CD8-positive, alpha-beta memory T cell (primary cell): Measurements from ENCODE around the gene B4GALNT2. TPM values are rescaled to one million over a fixed set of nuclear protein-coding genes. Genes with fewer than 3 reads are reported as not detected.
"Not testable (repeated sequence)": the region's sequence is repeated elsewhere in the genome, so short reads cannot be mapped to it uniquely, and the experiment has no call there.

Experiments used
- CTCF ChIA-PET: fragments of 350-600 bp; sonication (Branson Sonifier 250); formaldehyde crosslinking; loops from one replicate; lab custom pipeline; 2021; ENCODE audit warnings: antibody characterized with exemption; lab: Charles Lee
- POLR2A ChIA-PET: fragments of 350-600 bp; sonication (Branson Sonifier 250); formaldehyde crosslinking; loops from one replicate; lab custom pipeline; 2021; ENCODE audit warnings: antibody characterized with exemption; lab: Charles Lee
- DNase-seq, 5 donors: peaks; one replicate each; pipeline versions ENCODE4 v3.0.0 to v3.0.0-alpha.2; 2020 to 2022; ENCODE audit warnings: mixed read lengths in 1 of 5
- H3K27ac ChIP-seq: one replicate; pipeline ENCODE4 v1.7.0; 2013; ENCODE audit warnings: low read depth, mild to moderate bottlenecking, low read length, moderate library complexity
- H3K27me3 ChIP-seq: 2 replicates; pipeline ENCODE4 v1.7.0; 2013; ENCODE audit warnings: low read length, mild to moderate bottlenecking; ENCODE audit not compliant: insufficient read depth, poor library complexity, severe bottlenecking
- H3K36me3 ChIP-seq: 2 replicates; pipeline ENCODE4 v1.7.0; 2013; ENCODE audit warnings: mild to moderate bottlenecking, low read length, moderate library complexity; ENCODE audit not compliant: insufficient read depth
- H3K4me1 ChIP-seq: 2 replicates; pipeline ENCODE4 v1.7.0; 2013; ENCODE audit warnings: mild to moderate bottlenecking, low read length, moderate library complexity; ENCODE audit not compliant: insufficient read depth
- H3K4me3 ChIP-seq: 2 replicates; pipeline ENCODE4 v1.7.0; 2013; ENCODE audit warnings: mild to moderate bottlenecking, low read length
- H3K9me3 ChIP-seq: 2 replicates; pipeline ENCODE4 v1.7.0; 2013; ENCODE audit warnings: mild to moderate bottlenecking, low read length
- H3K27ac Mint-ChIP-seq, 8 donors: one replicate each; pipeline ENCODE4 v1.8.0; 2020 to 2021; ENCODE audit warnings: mixed read lengths in 8 of 8, mild to moderate bottlenecking in 6 of 8, inconsistent platforms in 3 of 8, moderate library complexity in 3 of 8
- H3K27me3 Mint-ChIP-seq, 2 donors: one replicate each; pipeline ENCODE4 v1.8.0; 2020 to 2021; ENCODE audit warnings: mixed read lengths in 2 of 2, mild to moderate bottlenecking in 1 of 2, moderate library complexity in 1 of 2
- H3K36me3 Mint-ChIP-seq, 3 donors: one replicate each; pipeline ENCODE4 v1.8.0; 2020 to 2021; ENCODE audit warnings: mixed read lengths in 3 of 3, inconsistent platforms in 1 of 3, mild to moderate bottlenecking in 1 of 3
- H3K4me1 Mint-ChIP-seq, 3 donors: one replicate each; pipeline ENCODE4 v1.8.0; 2020 to 2021; ENCODE audit warnings: mixed read lengths in 3 of 3, inconsistent platforms in 1 of 3, mild to moderate bottlenecking in 1 of 3
- H3K4me3 Mint-ChIP-seq, 7 donors: one replicate each; pipeline ENCODE4 v1.8.0; 2020 to 2021; ENCODE audit warnings: mixed read lengths in 7 of 7, mild to moderate bottlenecking in 6 of 7, moderate library complexity in 4 of 7, inconsistent platforms in 2 of 7
- H3K9me3 Mint-ChIP-seq, 5 donors: one replicate each; pipeline ENCODE4 v1.8.0; 2020 to 2022; ENCODE audit warnings: mixed read lengths in 5 of 5, mild to moderate bottlenecking in 3 of 5, moderate library complexity in 2 of 5, inconsistent platforms in 1 of 5
- polyA plus RNA-seq: library from polyadenylated mRNA; unstranded; fragments of 300-500 nt; fragmentation: Illumina TruSeq; gene quantifications from one replicate; pipeline ENCODE4 v1.2.3, GENCODE V29; 2021
- total RNA-seq, 2 experiments: library from RNA; stranded (reverse); gene quantifications; one replicate each; pipeline ENCODE4 v1.2.3, GENCODE V29; 2021

Gene B4GALNT2
- total and polyA plus RNA-seq, 3 experiments from 2014 or later, result not detected

DNA sequence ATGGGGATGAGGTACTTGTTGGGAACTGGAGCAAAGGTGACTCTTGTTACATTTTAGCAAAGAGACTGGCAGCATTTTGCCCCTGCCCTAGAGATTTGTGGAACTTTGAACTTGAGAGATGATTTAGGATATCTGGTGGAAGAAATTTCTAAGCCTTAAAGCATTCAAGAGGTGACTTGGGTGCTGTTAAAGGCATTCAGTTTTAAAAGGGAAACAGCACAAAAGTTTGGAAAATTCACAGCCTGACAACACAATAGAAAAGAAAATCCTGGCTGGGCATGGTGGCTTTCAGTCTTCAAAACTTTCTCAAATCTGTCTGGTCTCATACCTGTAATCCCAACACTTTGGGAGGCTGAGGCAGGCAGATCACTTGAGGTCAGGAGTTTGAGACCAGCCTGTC lies 52.0 kb downstream of the B4GALNT2 start:
- Mint-ChIP-seq H3K9me3 (peaks cover 0 to 11% (median 7%) of the 10 kb centered on the region in 5 donors), H3K36me3 (peaks cover 0 to 14% (median 0%) of the 10 kb centered on the region in 3 donors), H3K4me3 (peak overlapping the region in 1 of 7 donors; percentile 20)
- H3K36me3 ChIP-seq, DNase-seq, H3K27ac Mint-ChIP-seq, H3K27ac ChIP-seq, H3K4me1 ChIP-seq, H3K4me1 Mint-ChIP-seq, H3K4me3 ChIP-seq, H3K27me3 ChIP-seq, H3K27me3 Mint-ChIP-seq, POLR2A ChIA-PET, H3K9me3 ChIP-seq: not testable (repeated sequence)
- CTCF ChIA-PET, result interaction anchor here (1.7 to 7.5 kb wide), 2 partner anchors 7 to 43 kb away, joined by 8 to 150 read pairs; partner anchors contain the start of gene PHOSPHO1

GRCh38 chr17:49185381-49185780 lies 52.8 kb downstream of the B4GALNT2 start:
- H3K4me3 ChIP-seq, H3K27ac Mint-ChIP-seq, H3K4me1 ChIP-seq, H3K36me3 ChIP-seq, H3K4me1 Mint-ChIP-seq, H3K9me3 ChIP-seq, H3K27ac ChIP-seq, H3K27me3 ChIP-seq, H3K4me3 Mint-ChIP-seq, H3K27me3 Mint-ChIP-seq, DNase-seq, POLR2A ChIA-PET: not testable (repeated sequence)
- Mint-ChIP-seq H3K9me3 (peaks cover 0 to 11% (median 7%) of the 10 kb centered on the region in 5 donors), H3K36me3 (peaks cover 0 to 14% (median 0%) of the 10 kb centered on the region in 3 donors)
- CTCF ChIA-PET, result interaction anchor here (1.2 to 1.3 kb wide), 2 partner anchors 24 to 37 kb away, joined by 4 to 5 read pairs; no protein-coding TSS in a partner anchor

GRCh38 chr17:49187301-49187700 lies 54.7 kb downstream of the B4GALNT2 start:
- ChIA-PET CTCF (no interaction called here), POLR2A (no interaction called here)

DNA sequence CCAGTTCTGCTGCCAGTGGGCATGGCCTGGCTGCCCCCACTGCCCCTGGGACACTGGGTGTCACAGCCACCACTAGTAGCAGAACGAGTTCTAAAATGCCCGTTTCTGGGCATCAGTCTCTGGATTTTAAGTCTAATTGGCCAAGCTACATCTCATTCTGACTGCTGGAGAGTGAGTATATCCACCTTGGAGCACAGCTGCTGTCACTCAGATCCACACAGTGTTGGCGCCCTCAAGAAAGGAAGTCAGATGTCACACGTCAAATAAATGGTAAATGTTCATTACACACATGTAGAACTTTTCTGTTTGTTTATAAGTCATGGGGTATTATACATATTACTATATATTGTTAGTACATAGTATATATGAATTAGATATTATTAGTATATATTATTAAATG lies 58.4 kb downstream of the B4GALNT2 start:
- Histone ChIP-seq H3K9me3 (no peaks in the 10 kb centered on the region), H3K27ac (no peak overlapping the region), H3K36me3 (no peaks in the 10 kb centered on the region), H3K4me3 (no peak overlapping the region), H3K27me3 (no peaks in the 10 kb centered on the region), H3K4me1 (peaks cover 4% of the 10 kb centered on the region)
- ChIA-PET POLR2A (interaction anchor here (0.6 to 3.1 kb wide), 4 partner anchors 21 to 971 kb away, joined by 3 to 35 read pairs (median 13); no protein-coding TSS in a partner anchor), CTCF (interaction anchor here (1.7 to 12.6 kb wide), 5 partner anchors 7 to 37 kb away, joined by 8 to 173 read pairs (median 44); partner anchors contain the start of genes ABI3, GNGT2 and PHOSPHO1)
- no peak for DNase-seq
- peaks cover 23 to 43% (median 39%) of the 10 kb centered on the region in 3 donors for H3K4me1 Mint-ChIP-seq
- H3K36me3 Mint-ChIP-seq, result peaks cover 0 to 15% (median 5%) of the 10 kb centered on the region in 3 donors
- peak overlapping the region in 4 of 7 donors; percentile 22 to 73 (median 55) for H3K4me3 Mint-ChIP-seq
- H3K27ac Mint-ChIP-seq, result peak overlapping the region; percentile 26 to 99 (median 56)
- peaks cover 0 to 6% (median 0%) of the 10 kb centered on the region in 5 donors for H3K9me3 Mint-ChIP-seq
- H3K27me3 Mint-ChIP-seq, result peaks cover 0 to 12% of the 10 kb centered on the region in 2 donors

More at GRCh38 chr17:49187301-49187700, 54.7 kb downstream of the B4GALNT2 start:
- H3K9me3 Mint-ChIP-seq, result peaks cover 0 to 11% (median 7%) of the 10 kb centered on the region in 5 donors
- H3K27me3 Mint-ChIP-seq, result peaks cover 0 to 7% of the 10 kb centered on the region in 2 donors
- no peak overlapping the region for H3K4me3 ChIP-seq
- H3K4me1 ChIP-seq, result peaks cover 4% of the 10 kb centered on the region
- no peak overlapping the region for H3K27ac ChIP-seq
- H3K27me3 ChIP-seq, result no peaks in the 10 kb centered on the region
- DNase-seq, result no peak
- H3K27ac Mint-ChIP-seq, result no peak overlapping the region
- no peaks in the 10 kb centered on the region for H3K36me3 ChIP-seq
- H3K36me3 Mint-ChIP-seq, result peaks cover 0 to 14% (median 8%) of the 10 kb centered on the region in 3 donors
- peaks cover 14 to 15% (median 15%) of the 10 kb centered on the region in 3 donors for H3K4me1 Mint-ChIP-seq
- H3K9me3 ChIP-seq, result no peaks in the 10 kb centered on the region
- H3K4me3 Mint-ChIP-seq, result no peak overlapping the region

DNA sequence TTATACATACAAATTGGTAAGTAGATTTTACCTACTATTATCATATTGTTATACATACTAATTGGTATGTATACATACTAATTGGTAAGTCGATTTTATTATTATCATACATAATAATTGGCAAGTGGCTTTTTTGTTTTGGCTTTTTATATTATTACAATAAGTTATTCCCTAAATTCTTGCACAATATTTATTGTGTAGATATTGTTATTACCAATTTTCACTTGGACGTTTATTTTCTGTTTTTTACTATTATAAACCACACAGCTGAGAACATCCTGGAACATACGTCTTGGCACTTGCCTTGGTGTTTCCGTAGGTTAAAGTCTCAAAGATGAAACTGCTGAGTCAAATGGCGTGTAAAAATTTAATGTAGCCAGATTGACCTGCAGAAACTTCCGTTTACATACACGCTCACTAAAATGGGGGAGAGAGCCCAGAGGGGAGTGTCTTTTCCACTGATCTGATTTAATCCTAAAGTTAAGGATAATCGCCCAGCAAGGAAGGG lies 58.9 kb downstream of the B4GALNT2 start:
- H3K27ac Mint-ChIP-seq, result peak overlapping the region; percentile 88 to 99 (median 96)
- peaks cover 0 to 15% (median 0%) of the 10 kb centered on the region in 3 donors for H3K36me3 Mint-ChIP-seq
- no peaks in the 10 kb centered on the region for H3K36me3 ChIP-seq
- peak overlapping the region; percentile 84 to 97 (median 91) for H3K4me3 Mint-ChIP-seq
- peak overlapping the region; percentile 78 for H3K27ac ChIP-seq
- H3K4me3 ChIP-seq, result peak overlapping the region; percentile 94
- H3K27me3 ChIP-seq, result no peaks in the 10 kb centered on the region
- peaks cover 0 to 4% (median 0%) of the 10 kb centered on the region in 5 donors for H3K9me3 Mint-ChIP-seq
- H3K4me1 ChIP-seq, result peaks cover 4% of the 10 kb centered on the region
- no peaks in the 10 kb centered on the region for H3K9me3 ChIP-seq
- no peak for DNase-seq
- H3K4me1 Mint-ChIP-seq, result peaks cover 23 to 43% (median 40%) of the 10 kb centered on the region in 3 donors
- POLR2A ChIA-PET, result interaction anchor here (0.6 to 3.1 kb wide), 9 partner anchors 17 to 1870 kb away, joined by 3 to 35 read pairs (median 13); partner anchors contain the start of gene PHOSPHO1
- CTCF ChIA-PET, result interaction anchor here (1.0 to 12.6 kb wide), 9 partner anchors 8 to 217 kb away, joined by 3 to 173 read pairs (median 8); partner anchors contain the start of genes ABI3, GNGT2 and PHOSPHO1
- peaks cover 0 to 12% of the 10 kb centered on the region in 2 donors for H3K27me3 Mint-ChIP-seq

- ChIA-PET CTCF (interaction anchor here (1.0 to 12.6 kb wide), 11 partner anchors 9 to 216 kb away, joined by 3 to 173 read pairs (median 5); partner anchors contain the start of genes ABI3, GNGT2 and PHOSPHO1), POLR2A (interaction anchor here (0.5 to 3.1 kb wide), 15 partner anchors 11 to 1869 kb away, joined by 3 to 35 read pairs (median 4); partner anchors contain the start of genes ABI3 and PHOSPHO1)
- Mint-ChIP-seq H3K27ac (peak overlapping the region; percentile 88 to 99 (median 96)), H3K4me3 (peak overlapping the region; percentile 84 to 97 (median 91)), H3K4me1 (peaks cover 23 to 43% (median 40%) of the 10 kb centered on the region in 3 donors), H3K9me3 (peaks cover 0 to 4% (median 0%) of the 10 kb centered on the region in 5 donors), H3K27me3 (peaks cover 0 to 12% of the 10 kb centered on the region in 2 donors), H3K36me3 (peaks cover 0 to 15% (median 0%) of the 10 kb centered on the region in 3 donors)
- Histone ChIP-seq H3K27ac (peak overlapping the region; percentile 78), H3K27me3 (no peaks in the 10 kb centered on the region), H3K4me1 (peaks cover 4% of the 10 kb centered on the region), H3K4me3 (peak overlapping the region; percentile 94), H3K9me3 (no peaks in the 10 kb centered on the region), H3K36me3 (no peaks in the 10 kb centered on the region)
- peak; percentile 79 to 95 (median 89) for DNase-seq
Measured at GRCh38 chr17:49191917-49192741, 59.6 kb downstream of the B4GALNT2 start.

- H3K4me3 Mint-ChIP-seq, result peak overlapping the region; percentile 84 to 97 (median 91)
- Histone ChIP-seq H3K27me3 (no peaks in the 10 kb centered on the region), H3K27ac (peak overlapping the region; percentile 78), H3K36me3 (no peaks in the 10 kb centered on the region), H3K4me1 (peaks cover 4% of the 10 kb centered on the region), H3K9me3 (no peaks in the 10 kb centered on the region), H3K4me3 (peak overlapping the region; percentile 94)
- H3K36me3 Mint-ChIP-seq, result peaks cover 0 to 15% (median 0%) of the 10 kb centered on the region in 3 donors
- peak overlapping the region; percentile 88 to 99 (median 96) for H3K27ac Mint-ChIP-seq
- POLR2A ChIA-PET, result interaction anchor here (0.7 to 3.1 kb wide), 6 partner anchors 9 to 148 kb away, joined by 3 to 35 read pairs (median 6); partner anchors contain the start of genes ABI3 and GNGT2
- peaks cover 0 to 4% (median 0%) of the 10 kb centered on the region in 5 donors for H3K9me3 Mint-ChIP-seq
- CTCF ChIA-PET, result interaction anchor here (1.0 to 12.6 kb wide), 4 partner anchors 13 to 34 kb away, joined by 3 to 173 read pairs (median 88); partner anchors contain the start of genes ABI3, GNGT2 and PHOSPHO1
- peaks cover 23 to 43% (median 40%) of the 10 kb centered on the region in 3 donors for H3K4me1 Mint-ChIP-seq
- peaks cover 0 to 12% of the 10 kb centered on the region in 2 donors for H3K27me3 Mint-ChIP-seq
- no peak for DNase-seq
Measured at GRCh38 chr17:49193513-49194296, 61.1 kb downstream of the B4GALNT2 start.
